Frontal cortex (tissue), 4 donors: ENCODE results near the gene IDI2. TPM values are rescaled to one million over a fixed set of nuclear protein-coding genes. Genes with fewer than 3 reads are reported as not detected.
"Not testable (repeated sequence)": the region's sequence is repeated elsewhere in the genome, so short reads cannot be mapped to it uniquely, and the experiment has no call there.

ENCODE experiments used
- DNase-seq, 2 donors: peaks; one replicate each; pipeline ENCODE4 v3.0.0; 2012; ENCODE audit warnings: low spot score in 2 of 2
- FAIRE-seq: peaks from 2 replicates; lab custom pipeline; 2012; peaks lifted over from hg19 to GRCh38; lab: Jason Lieb, UNC
- total RNA-seq: library from RNA; depleted of rRNA; stranded (reverse); fragments of >200 nt; gene quantifications from one replicate; pipeline ENCODE4 v1.2.3, GENCODE V29; 2014
- donor health status: control.
- donor health status: control.
- donor health status: control.

Gene IDI2
- total RNA-seq, 1 donor from 2014 or later = not detected

- FAIRE-seq = no peak
- DNase-seq = no peak
Observed at GRCh38 chr10:1015688-1016087, 10.0 kb downstream of the IDI2 start.

GRCh38 chr10:1011696-1012095 is 14.0 kb downstream of the IDI2 start:
- FAIRE-seq (no peak), DNase-seq (no peak)

- DNase-seq = no peak
- no peak for FAIRE-seq
Observed at GRCh38 chr10:1010703-1011102, 15.0 kb downstream of the IDI2 start.

GRCh38 chr10:1009947-1010346 is 15.7 kb downstream of the IDI2 start:
- DNase-seq, FAIRE-seq: not testable (repeated sequence)

- FAIRE-seq (no peak), DNase-seq (no peak)
Observed at GRCh38 chr10:1009071-1009494, 16.6 kb downstream of the IDI2 start.

GRCh38 chr10:1007583-1007982 is 18.1 kb downstream of the IDI2 start:
- FAIRE-seq = no peak
- DNase-seq = no peak

- DNase-seq = no peak
- FAIRE-seq = no peak
Observed at GRCh38 chr10:1006573-1006972, 19.1 kb downstream of the IDI2 start.

GRCh38 chr10:1003884-1004670 is 21.6 kb downstream of the IDI2 start:
- no peak for DNase-seq
- no peak for FAIRE-seq

GRCh38 chr10:1002425-1003006 is 23.1 kb downstream of the IDI2 start:
- DNase-seq = no peak
- no peak for FAIRE-seq

GRCh38 chr10:997266-998022 is 28.2 kb downstream of the IDI2 start:
- DNase-seq (no peak), FAIRE-seq (no peak)

GRCh38 chr10:996031-996430 is 29.6 kb downstream of the IDI2 start:
- DNase-seq = no peak
- FAIRE-seq = no peak

- FAIRE-seq (no peak), DNase-seq (no peak)
Observed at GRCh38 chr10:995559-995926, 30.1 kb downstream of the IDI2 start.

GRCh38 chr10:994836-995558 is 30.7 kb downstream of the IDI2 start:
- no peak for DNase-seq
- FAIRE-seq = no peak

GRCh38 chr10:992871-993270 is 32.8 kb downstream of the IDI2 start:
- FAIRE-seq = no peak
- no peak for DNase-seq

GRCh38 chr10:992467-992866 is 33.2 kb downstream of the IDI2 start:
- no peak for DNase-seq
- FAIRE-seq = no peak

GRCh38 chr10:990808-991207 is 34.9 kb downstream of the IDI2 start:
- DNase-seq = no peak
- FAIRE-seq = no peak

GRCh38 chr10:988667-989545 is 36.8 kb downstream of the IDI2 start:
- FAIRE-seq = no peak
- no peak for DNase-seq

GRCh38 chr10:987870-988666 is 37.6 kb downstream of the IDI2 start, which contains the start of gene GTPBP4:
Gene GTPBP4 (plus strand): TSS chr10:988434. CDS start chr10:988480, 46 bp downstream.
- peak; percentile 97 to 100 for DNase-seq
- FAIRE-seq = no peak

GRCh38 chr10:987620-987869 is 38.1 kb downstream of the IDI2 start:
- no peak for DNase-seq
- no peak for FAIRE-seq
